ENCODE data around the gene PSMD6.
A peak's percentile ranks its signal among the peaks of the same experiment; 100 is the strongest.

Gene PSMD6

DNA sequence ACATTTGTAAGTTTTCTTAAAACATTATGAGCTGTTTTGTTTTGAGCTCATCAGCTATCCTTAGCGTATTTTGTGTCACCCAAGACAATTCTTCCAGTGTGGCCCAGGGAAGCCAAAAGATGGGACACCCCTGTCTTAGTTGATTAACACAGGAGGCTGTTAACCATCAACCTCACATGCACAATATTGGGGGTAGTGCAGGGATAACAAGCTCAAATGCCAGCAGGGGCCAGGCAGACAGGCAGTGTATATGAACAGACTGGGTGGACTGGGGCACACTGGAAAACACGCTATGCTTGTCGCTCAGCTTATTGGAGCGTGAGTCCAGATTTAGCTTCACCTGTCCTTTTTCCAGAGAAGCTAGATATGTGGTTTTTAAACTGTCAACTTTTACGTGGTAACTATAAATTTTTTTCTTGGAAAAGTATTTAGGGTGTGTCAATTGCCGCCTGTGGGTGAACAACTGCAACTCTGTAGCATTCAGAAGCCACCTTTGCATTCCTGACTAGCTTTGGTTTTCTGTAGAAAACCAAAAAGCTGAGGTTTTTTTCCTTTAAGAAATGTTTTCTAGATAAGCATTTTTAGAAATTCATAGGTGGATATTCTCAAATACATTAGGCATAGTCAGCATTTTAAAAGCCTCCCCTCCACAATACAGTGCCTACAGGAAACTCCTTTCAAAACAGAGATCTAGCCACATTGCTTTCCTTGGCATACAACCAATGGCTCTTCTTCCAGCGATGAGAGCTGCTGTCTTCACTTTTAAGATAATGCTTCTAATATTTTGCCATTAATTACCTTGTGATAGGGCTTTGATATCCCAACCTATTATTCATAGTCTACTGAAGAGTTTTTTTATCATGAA lies 14.6 kb downstream of the PSMD6 start:
- DNase-seq: no peak

DNA sequence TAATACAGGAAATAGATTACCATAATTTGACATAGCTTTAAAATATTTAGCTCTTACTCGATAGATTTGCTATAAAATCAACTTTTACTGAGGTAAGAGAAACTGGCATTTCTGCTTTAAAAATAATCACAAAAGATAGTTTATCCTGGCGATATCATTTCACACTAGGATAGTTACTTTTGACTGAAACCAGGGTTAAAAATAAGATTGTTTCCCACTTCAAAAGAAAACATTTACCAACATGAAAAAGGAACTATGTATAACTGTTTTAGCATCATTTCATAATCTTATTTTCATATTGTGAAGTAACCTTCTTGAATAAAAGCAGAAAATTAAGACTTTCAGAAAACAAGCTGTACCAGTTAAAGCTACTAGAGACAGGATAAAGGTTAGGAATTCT lies 15.3 kb downstream of the PSMD6 start:
- DNase-seq: no peak

DNA sequence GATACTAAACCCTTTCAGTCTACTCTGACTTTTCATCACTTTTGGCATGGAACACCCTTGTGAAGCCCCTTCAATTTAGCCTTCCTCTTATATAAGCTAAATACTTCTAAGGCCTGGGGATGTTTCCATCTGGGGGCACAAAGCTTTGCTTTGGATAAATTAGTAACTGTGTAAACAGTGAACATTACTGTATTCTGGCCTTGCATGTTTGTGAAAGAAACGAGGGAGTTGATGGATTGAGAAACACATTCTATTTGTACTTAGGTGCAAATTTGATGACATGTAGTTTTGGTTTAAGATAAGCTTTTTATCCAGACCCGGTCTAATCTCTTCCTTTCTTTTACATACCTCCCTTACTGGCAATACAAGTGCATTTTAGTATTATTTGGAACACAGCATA lies 19.7 kb downstream of the PSMD6 start:
- DNase-seq: no peak

DNA sequence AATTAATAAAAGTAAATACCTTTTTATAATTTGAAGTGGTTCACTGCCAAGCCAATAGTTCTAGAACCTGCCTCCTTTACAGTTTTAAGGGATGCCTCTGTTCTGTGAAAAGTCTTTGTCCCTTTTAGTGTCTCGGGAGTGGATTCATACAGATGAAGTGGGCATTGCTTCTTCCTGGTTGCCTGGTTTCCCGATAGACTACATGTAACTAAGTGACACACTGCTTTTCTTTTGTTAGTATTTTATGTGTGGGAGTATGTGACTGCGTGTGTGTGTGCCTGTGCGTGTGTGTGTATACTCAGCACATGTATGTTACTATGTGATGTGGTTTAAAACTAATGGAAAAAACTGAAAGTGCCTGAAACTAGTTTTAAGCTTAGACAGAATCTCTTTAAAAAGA lies 21.1 kb downstream of the PSMD6 start:
- no peak for DNase-seq

DNA sequence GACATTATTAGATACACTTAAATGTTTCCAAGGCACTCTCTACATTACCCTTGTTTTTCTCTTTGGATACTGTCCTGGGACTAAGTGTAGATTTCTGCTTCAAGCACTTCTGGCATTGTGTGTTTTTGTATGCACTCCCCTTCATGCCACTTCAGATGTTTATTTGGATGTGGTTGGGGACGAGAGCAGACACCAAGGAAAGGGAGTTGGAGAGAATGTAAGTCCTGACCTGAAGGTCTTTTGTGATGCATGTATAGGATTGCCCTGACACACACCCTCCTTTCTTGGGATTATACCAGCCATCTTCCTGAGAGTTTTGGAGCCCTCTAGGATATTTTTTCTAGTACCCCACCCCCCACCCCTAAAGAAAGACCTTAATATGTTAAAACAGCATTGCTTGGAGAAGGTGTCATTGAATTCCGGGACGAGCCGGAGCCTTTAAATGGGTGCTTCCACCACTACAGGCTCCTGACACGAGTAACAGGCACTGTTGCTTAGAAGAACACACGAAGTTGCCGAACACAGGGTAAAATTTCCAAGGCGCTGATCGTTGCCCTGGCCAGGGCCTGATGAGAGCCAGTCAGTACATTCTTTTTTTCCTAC lies 22.7 kb downstream of the PSMD6 start:
- no peak for DNase-seq

DNA sequence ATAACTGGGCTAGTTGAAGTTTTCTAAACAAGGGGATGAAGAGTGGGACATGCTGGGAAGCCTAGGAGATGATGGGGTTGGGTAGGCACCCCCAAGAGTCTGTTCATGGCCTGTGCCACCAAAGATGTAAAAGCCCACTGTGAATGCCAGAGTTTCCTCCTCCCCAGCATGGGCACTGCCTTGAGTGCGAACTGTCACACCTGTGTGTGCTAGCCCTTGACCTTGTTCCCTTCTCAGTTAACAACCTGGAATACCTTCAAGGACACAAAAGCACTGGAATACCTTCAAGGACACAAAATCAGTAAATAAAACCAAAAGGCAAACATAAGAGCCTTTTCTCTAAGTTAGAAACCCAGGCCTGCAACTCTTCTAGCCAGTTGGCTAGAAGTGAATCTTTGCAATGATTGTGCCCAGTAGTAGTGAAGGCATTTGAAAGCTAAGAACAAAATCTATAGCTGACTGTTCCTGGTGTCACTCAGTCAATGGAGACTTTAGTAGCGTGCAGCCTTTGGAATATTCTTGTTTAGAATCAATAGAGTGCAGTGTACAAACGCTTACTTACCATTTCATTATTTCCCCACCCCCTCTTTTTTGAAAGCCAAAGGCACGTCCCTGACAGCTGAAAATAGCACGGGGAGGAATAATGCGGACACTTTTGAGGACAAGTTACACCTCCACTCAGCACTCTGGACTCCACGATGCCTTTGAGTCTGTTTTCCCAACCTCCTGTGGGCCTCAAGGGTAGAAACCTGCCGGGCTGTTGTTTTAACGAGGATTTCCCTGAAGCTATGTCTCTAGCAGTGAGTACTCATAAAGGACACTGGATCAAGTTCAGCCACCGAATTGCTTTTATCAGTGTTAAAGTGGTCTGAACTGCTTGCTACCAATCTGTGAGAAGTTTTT lies 24.2 kb downstream of the PSMD6 start:
- no peak for DNase-seq

DNA sequence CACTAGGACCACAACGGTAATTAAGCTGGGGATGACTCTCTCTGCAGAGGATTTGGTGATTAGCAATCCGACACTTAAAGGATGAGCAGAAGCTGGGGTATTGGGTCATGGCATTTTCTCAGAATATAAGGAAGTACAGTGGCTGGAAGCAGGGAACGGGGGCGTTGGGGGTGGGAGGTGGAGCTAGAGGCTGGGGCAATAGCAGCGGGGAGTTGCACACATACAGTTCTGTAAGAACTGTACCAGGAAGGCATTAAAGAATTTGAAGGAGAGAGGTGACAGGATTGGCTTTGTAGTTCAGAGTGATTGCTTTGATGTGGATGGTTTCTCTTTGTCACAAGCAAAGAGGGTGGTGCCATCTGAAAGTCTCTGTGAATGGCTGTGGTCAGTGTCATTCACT lies 28.2 kb downstream of the PSMD6 start:
- no peak for DNase-seq

DNA sequence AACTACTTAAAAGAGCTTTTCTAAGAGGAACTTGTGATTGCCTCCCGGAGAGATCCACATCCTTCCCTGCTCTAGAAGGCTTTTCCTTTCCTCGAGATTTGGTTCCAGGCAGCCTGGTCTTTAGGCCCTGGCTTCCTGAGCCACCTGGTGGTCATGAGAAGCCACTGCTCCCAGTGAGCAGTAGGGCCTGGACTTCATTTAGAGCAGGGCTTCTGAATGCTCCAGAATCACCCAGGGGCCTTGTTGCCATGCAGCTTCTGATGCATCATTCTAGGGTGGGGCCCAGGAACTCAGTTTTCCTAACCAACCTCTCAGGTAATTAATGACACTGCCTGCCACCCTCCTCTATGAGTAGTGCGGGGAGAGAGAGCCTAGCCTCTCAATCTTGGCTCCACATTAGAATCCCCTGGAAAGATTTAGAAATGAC lies 29.6 kb downstream of the PSMD6 start:
- peak; percentile 42 for DNase-seq

DNA sequence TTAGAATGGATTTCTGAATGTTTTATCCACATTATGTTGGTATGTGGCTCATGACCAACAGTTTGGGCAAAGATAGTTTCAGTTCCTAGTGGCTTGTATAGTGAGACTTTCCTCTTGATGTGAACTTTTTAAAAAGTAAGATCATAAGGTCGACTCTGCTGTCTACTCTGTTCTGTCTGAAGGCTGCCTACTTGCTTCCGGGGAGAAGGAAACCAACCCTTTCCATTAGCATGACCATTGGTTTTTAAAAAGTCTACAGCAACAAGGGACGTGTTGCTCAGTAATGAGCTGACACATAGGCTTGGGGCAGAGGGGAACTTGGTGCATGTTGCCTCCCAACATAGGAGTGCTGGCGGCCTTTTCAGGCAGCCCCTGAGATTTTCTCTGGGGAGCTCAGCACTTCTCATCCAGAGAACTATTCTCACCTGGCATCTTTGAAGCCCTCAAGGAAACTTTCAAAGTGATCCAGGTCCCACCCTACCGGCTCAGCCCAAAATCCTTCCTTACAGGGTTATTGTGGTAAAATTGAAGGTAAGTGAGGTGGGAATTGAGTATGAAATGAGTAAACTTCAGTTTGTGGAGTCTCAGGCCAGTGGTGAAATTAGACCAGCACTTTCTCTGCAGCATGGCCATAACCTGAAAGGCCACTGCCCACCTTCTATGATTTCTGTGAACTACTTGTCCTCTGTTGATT lies 30.6 kb downstream of the PSMD6 start:
- DNase-seq: no peak

DNA sequence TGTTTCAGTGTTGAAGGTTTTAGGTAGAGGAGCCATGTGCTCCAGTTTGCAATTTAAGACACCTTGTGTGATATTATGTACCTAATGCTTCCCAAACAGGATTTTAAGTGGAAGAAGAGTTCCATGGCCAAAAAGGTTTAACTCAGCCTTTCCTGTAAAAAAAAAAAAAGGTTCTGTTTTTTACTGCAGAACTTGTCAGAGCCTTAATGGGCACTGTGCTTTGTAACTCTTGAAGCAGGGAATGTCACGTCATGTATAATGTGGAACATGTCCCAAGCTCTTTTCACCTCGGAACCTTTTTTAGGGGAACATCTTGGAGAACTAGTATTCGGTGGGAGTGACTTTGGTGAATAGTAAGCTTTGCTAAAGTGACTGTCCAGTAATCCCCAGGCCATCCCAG lies 31.6 kb downstream of the PSMD6 start:
- DNase-seq: no peak

DNA sequence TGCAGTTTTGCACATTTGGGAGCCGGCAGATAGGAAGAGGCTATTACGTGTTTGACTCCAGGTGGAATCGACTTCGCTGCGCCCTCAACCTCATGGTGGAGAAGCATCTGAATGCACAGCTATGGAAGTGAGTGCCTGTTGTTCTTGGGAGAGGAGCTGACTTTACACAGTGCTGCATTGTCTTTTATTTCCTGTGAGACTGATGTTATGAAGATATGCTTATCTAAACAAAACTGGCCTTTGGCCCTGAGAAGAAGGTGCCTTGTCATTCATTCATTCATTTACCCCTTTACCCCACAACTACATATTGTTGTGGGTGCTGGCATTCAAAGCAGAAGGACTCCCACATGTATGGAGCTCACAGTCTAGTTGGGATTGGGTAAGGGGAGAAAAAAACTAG lies 32.6 kb downstream of the PSMD6 start:
- no peak for DNase-seq

DNA sequence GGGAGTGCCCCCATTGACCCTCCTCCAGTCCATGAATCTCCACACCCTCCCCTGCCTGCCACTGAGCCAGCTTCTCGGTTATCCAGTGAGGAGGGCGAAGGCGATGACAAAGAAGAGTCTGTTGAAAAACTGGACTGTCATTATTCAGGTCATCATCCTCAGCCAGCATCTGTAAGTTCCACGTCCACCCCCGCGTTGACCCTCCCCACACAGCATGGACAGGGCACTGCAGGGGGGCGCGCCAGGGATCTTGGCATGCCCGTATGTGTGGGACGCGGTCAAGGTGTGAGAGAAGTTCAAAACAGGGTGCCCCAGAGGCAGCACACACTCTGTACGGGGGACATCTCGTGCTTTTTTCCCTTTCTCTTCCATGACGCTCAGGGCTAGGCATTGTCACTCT lies 33.1 kb downstream of the PSMD6 start:
- no peak for DNase-seq

DNA sequence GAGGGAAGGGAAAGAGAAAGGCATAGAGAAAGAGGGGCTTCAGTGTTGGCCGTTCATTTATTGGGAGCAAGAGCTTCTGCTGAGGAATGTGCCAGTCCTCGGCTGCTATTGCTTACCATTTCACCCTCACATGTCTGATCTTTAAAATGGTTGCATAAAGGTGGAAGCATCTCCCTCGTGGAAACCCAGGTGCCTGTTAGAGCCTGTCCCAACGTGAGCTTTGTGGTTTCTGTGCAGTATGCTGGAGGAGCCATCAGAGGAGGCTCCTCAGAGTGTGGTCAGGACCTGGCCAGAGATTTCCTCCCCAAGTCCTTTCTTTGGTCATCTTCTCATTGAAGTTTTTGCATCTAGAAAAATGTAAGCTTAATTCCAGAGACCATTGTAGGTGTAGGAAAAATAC lies 34.4 kb downstream of the PSMD6 start:
- no peak for DNase-seq

DNA sequence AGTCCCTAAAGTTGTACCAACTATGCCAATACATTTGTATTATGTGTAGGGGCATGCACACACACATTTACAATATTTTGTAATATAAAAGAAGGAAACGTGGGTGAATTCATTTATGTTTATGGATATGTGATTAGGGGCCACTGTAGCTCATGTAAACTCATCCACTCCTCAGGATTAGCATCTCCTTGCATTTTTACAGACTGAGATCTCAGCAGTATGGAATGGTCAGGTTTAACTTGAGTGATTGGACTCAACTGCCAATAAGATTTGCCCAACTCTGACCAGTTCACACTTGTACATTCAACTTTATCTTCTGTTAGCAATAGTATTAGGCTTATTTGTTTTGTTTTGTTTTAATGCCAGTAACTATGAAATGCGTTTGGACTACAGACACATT lies 36.5 kb downstream of the PSMD6 start:
- DNase-seq: no peak

DNA sequence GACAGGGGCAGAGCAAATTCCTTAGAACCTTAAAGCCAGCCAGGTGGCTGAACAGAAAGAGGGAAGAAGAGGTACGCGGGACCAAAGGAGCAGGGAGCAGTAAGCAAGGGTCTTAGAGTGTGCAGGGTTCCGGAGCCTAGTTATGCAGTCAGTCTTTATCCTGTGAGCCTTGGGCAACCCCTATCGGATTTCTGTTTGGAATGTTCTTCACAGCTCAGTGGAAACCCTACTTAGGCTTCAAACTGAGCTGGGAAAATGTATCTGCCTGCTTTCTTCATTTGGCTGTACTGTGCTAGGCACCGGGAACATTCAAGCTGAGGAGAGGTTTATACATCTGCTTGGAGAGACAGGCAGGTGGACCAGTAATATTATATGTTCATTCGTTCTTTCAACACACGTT lies 37.1 kb downstream of the PSMD6 start:
- no peak for DNase-seq

DNA sequence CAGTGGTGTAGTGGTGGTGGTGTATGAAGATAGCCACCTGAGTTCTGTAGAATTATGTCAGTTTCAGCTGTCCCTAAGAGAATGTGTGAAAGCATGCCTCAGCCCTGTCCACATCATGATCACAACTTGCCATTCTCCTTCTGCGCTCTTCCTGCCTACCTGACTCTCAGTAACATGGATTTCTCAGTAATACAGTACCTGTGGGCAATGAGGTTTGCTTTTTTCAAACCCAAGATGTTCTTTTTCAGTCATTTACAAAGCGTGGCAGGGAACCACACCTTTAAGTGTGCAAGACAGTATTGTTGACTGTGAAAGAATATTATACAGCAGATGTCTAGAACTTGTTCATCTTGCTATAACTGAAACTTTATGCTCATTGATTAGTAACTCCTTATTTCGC lies 38.9 kb downstream of the PSMD6 start:
- no peak for DNase-seq

DNA sequence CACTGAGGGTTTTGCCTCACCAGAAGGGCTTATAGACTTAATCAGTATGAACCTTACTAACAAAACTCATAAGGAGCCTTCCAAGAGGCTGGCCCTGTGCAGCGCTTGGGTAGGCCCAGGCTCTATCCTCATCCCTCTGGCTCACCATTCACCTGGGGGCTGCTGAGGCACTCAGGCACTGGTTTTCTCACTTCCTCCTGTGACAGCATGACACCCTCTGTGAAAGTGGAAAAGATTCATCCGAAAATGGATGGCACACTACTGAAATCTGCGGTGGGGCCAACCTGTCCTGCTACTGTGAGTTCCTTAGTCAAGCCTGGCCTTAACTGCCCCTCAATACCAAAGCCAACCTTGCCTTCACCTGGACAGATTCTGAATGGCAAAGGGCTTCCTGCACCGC lies 41.3 kb downstream of the PSMD6 start:
- no peak for DNase-seq

DNA sequence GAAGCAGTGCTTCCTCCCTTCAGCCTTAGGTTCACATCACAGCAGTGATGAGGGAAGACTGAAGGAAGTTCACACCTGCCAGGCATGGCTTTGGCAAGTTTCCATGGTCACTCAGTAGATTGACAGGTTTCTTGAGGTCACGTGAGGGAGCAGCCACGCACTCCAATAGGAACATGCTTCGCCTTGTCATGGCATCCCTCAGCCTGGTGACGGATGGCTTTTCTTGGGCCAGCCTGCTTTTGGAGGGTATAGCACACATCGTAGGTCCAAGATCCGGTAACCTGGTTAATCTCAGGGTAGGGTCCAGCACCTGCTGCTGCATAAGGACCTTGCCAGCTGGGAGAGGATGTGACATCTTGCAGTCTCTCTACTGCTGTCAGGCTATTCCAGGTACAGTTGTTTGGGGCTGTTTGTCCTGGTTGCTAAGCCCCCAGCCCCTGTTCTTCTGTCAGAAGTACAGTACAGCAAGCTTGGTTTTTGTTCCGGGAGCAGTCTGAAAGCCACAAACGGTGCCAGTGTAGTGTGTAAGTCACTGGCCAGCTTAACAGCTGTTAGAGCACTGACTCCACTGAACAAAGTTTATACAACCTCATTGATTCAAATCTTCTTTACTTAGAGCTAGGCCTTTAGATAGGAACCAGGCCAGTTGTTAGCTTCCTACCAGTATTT lies 42.3 kb downstream of the PSMD6 start:
- no peak for DNase-seq

DNA sequence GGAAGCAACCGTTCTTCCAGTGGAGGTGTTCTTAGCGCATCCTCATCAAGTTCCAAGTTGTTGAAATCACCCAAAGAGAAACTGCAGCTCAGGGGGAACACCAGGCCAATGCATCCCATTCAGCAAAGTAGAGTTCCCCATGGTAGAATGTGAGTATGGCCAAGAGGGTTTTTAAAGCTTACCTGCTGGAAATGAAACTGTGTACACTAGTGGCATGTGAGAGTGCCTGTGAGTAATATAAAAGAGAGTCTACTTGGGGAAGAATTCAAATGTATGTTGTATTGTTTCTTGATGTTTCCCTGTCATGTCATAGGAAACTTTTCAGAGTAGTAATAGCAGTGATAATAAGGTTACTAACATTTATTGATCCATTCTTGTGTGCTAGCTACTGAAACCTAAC lies 43.3 kb downstream of the PSMD6 start:
- no peak for DNase-seq

DNA sequence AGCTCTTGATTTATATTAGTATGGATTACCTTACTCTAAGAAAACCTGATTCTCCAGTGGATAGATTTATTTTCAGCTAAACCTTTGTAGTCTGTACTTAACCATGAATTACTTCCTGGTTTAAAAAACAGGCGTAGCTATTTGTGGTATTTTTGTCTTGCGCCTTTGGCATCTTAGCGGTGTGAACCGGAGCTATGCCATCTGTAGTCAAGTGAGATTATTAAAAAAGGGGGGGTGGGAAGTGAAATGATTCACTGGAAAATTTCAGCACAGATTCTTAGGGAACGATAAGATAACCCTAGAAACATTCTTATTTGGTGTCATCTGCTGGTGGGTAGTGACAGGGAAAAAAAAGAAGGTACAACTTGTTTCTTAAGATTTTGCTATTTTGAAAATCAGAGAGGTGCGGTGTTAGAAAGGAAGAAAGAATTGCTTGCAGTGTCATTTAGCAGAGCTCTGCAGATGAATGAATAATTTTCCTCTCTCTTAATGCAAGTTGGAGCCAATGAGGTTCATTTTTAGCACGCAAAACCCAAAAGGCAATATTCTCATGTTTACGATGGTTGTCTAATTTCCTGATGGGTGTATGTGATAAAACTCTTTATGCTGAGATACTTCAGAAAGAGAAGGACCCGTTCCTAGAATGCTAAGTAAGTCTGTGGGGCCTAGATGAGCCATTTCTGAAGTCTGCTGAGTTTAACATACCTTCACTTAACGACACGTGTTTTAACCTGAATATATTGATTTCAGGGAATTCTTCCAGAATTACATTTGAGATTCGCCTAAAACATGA lies 44.0 kb downstream of the PSMD6 start:
- DNase-seq: no peak

DNA sequence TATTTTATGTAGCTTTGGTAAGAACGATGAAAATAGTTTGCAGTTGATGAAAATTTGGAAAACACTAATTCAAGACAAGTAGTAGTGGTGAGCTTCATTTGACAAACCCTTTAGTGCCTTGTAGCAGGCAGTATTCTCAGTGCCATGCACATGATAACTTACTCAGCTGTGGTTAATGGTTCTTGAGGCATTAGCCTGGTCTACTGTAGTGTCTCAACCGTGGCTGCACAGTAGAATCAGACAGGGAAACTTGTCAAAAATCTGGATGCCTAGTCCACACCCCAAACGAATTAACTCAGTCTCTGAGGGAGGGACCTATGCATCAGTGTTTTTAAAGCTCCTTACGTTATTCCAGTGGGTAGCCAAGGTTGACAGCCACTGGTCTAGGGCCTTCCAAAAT lies 45.4 kb downstream of the PSMD6 start:
- DNase-seq: no peak

DNA sequence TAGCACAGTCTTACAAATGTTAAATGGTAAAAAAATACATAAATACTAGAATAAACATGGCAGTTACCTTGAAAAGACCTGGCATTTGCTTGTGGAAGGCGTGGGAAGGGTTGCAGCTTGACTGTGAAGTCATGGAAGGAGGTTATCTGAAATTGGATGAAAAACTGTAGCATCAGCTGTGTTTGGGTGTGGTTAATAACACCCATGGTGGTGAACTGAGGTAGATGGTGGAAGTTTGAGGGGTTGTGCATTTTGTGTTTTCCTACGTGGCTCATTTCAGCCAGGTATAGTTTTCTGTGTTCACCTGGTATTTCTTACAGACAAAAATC lies 46.5 kb downstream of the PSMD6 start:
- no peak for DNase-seq

All from activated CD8-positive, alpha-beta memory T cell treated with anti-CD3 and anti-CD28 coated beads, Interleukin-2, amount 50 U/mL, for 4 hours (primary cell).